ENCODE measurements around the gene SOX1. TPM values are rescaled to one million over a fixed set of nuclear protein-coding genes. Genes with fewer than 3 reads are reported as not detected.

SOX1 gene
- total and polyA plus RNA-seq, 2 donors (not counting 3 experiments of a cell fraction or from before 2014, with no cell fraction given): not detected

- Histone ChIP-seq H3K4me1 (ENCODE audit: control insufficient read depth, extremely low read depth, insufficient read depth, low read length) (no peaks in the 10 kb centered on the region), H2AFZ (ENCODE audit: low read depth, low read length) (no peak overlapping the region), H3K9me3 (replicated peaks; ENCODE audit: control insufficient read depth, insufficient read depth, low read length) (peaks cover 2% of the 10 kb centered on the region), H3K79me2 (ENCODE audit: control insufficient read depth, insufficient read depth, low read length) (no peaks in the 10 kb centered on the region), H3K9me1 (replicated peaks; ENCODE audit: control insufficient read depth, extremely low read depth, insufficient read depth, low read length) (no peaks in the 10 kb centered on the region), H4K20me1 (replicated peaks; ENCODE audit: control insufficient read depth, extremely low read depth, insufficient read depth, low read length) (no peaks in the 10 kb centered on the region), H3K4me2 (ENCODE audit: insufficient read depth, low read length) (no peak overlapping the region), H3K4me3 (replicated peaks in 1 of 3; ENCODE audit: insufficient read depth in 1 of 3, low read depth in 1 of 3, low read length in 3 of 3) (no peak overlapping the region), H3K9ac (replicated peaks; ENCODE audit: extremely low read depth, insufficient read depth, low read length) (no peak overlapping the region), H3K27ac (ENCODE audit: insufficient read depth, low read depth, low read length) (no peak overlapping the region), H3K36me3 (ENCODE audit: control insufficient read depth in 2 of 2, extremely low read depth in 1 of 2, insufficient read depth in 2 of 2, low read length in 2 of 2) (no peaks in the 10 kb centered on the region), H3K27me3 (ENCODE audit: control insufficient read depth in 2 of 2, insufficient read depth in 2 of 2, low read length in 2 of 2) (no peaks in the 10 kb centered on the region)
- DNase-seq (ENCODE audit: low read depth, low spot score) (no peak), FAIRE-seq (no peak)
- no TSS peak for BruUV-seq (replicated peaks)
- dilution Hi-C loops (cut with MboI; ENCODE audit: extremely low pct_ligation_motif_present, low sequenced_read_pairs) (no loop called here), intact Hi-C loops (cut with micrococcal nuclease) (no loop called here)
- CTCF ChIA-PET: no interaction called here
- TF ChIP-seq JUN (IDR thresholded peaks at IDR 0.05; ENCODE audit: borderline replicate concordance, insufficient read depth, insufficient read length, low read depth): no peak
- TF ChIP-seq, protein P1, sequence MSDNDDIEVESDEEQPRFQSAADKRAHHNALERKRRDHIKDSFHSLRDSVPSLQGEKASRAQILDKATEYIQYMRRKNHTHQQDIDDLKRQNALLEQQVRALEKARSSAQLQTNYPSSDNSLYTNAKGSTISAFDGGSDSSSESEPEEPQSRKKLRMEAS (IDR thresholded peaks at IDR 0.05; ENCODE audit: insufficient read depth, insufficient read length): no peak
- POLR2A ChIA-PET: no interaction called here
Observed at GRCh38 chr13:112118451-112119064, 51.6 kb downstream of the SOX1 start.

- H3K9me1 ChIP-seq (replicated peaks; ENCODE audit: control insufficient read depth, extremely low read depth, insufficient read depth, low read length): no peaks in the 10 kb centered on the region
- H4K20me1 ChIP-seq (replicated peaks; ENCODE audit: control insufficient read depth, extremely low read depth, insufficient read depth, low read length): no peaks in the 10 kb centered on the region
- H3K4me2 ChIP-seq (ENCODE audit: insufficient read depth, low read length): no peak overlapping the region
- no peaks in the 10 kb centered on the region for H3K27me3 ChIP-seq (ENCODE audit: control insufficient read depth in 2 of 2, insufficient read depth in 2 of 2, low read length in 2 of 2)
- no TSS peak for BruUV-seq (replicated peaks)
- POLR2A ChIA-PET: no interaction called here
- intact Hi-C loops (cut with micrococcal nuclease): no loop called here
- TF ChIP-seq MYC (IDR thresholded peaks at IDR 0.05; ENCODE audit: low read depth, low read length): no peak
- TF ChIP-seq JUN (IDR thresholded peaks at IDR 0.05; ENCODE audit: borderline replicate concordance, insufficient read depth, insufficient read length, low read depth): no peak
- TF ChIP-seq GATA2 (IDR thresholded peaks at IDR 0.05; ENCODE audit: insufficient read depth, insufficient read length, low read depth, low read length): no peak
- no peak for TF ChIP-seq EZH2 (IDR thresholded peaks at IDR 0.05; ENCODE audit: borderline replicate concordance, low read depth, low read length, severe bottlenecking)
- TF ChIP-seq, protein P2, sequence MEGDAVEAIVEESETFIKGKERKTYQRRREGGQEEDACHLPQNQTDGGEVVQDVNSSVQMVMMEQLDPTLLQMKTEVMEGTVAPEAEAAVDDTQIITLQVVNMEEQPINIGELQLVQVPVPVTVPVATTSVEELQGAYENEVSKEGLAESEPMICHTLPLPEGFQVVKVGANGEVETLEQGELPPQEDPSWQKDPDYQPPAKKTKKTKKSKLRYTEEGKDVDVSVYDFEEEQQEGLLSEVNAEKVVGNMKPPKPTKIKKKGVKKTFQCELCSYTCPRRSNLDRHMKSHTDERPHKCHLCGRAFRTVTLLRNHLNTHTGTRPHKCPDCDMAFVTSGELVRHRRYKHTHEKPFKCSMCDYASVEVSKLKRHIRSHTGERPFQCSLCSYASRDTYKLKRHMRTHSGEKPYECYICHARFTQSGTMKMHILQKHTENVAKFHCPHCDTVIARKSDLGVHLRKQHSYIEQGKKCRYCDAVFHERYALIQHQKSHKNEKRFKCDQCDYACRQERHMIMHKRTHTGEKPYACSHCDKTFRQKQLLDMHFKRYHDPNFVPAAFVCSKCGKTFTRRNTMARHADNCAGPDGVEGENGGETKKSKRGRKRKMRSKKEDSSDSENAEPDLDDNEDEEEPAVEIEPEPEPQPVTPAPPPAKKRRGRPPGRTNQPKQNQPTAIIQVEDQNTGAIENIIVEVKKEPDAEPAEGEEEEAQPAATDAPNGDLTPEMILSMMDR (IDR thresholded peaks at IDR 0.05; ENCODE audit: extremely low read depth in 1 of 2, insufficient read depth in 1 of 2, low read depth in 1 of 2, low read length in 2 of 2): no peak
- TF ChIP-seq FOS (IDR thresholded peaks at IDR 0.05; ENCODE audit: borderline replicate concordance, insufficient read depth, low read length): no peak
- TF ChIP-seq POLR2AphosphoS5 (IDR thresholded peaks at IDR 0.05; ENCODE audit: insufficient read depth, low read depth, low read length): no peak
- TF ChIP-seq POLR2A (IDR thresholded peaks at IDR 0.05; ENCODE audit: low read depth, low read length): no peak
- TF ChIP-seq, protein P1 (IDR thresholded peaks at IDR 0.05; ENCODE audit: insufficient read depth, insufficient read length): no peak
- FAIRE-seq (no peak), DNase-seq (ENCODE audit: low read depth, low spot score) (no peak)
- no peaks in the 10 kb centered on the region for H3K4me1 ChIP-seq (ENCODE audit: control insufficient read depth, extremely low read depth, insufficient read depth, low read length)
- no peak overlapping the region for H3K27ac ChIP-seq (ENCODE audit: insufficient read depth, low read depth, low read length)
- H3K4me3 ChIP-seq (replicated peaks in 1 of 3; ENCODE audit: insufficient read depth in 1 of 3, low read depth in 1 of 3, low read length in 3 of 3): no peak overlapping the region
- CTCF ChIA-PET: no interaction called here
- H3K9me3 ChIP-seq (replicated peaks; ENCODE audit: control insufficient read depth, insufficient read depth, low read length): peaks cover 2% of the 10 kb centered on the region
- H2AFZ ChIP-seq (ENCODE audit: low read depth, low read length): no peak overlapping the region
- dilution Hi-C loops (cut with MboI; ENCODE audit: extremely low pct_ligation_motif_present, low sequenced_read_pairs): no loop called here
- H3K9ac ChIP-seq (replicated peaks; ENCODE audit: extremely low read depth, insufficient read depth, low read length): no peak overlapping the region
- no peaks in the 10 kb centered on the region for H3K36me3 ChIP-seq (ENCODE audit: control insufficient read depth in 2 of 2, extremely low read depth in 1 of 2, insufficient read depth in 2 of 2, low read length in 2 of 2)
- no peaks in the 10 kb centered on the region for H3K79me2 ChIP-seq (ENCODE audit: control insufficient read depth, insufficient read depth, low read length)
Observed at GRCh38 chr13:112119192-112120030, 52.5 kb downstream of the SOX1 start.
